Activated CD4-positive, alpha-beta T cell treated with anti-CD3 and anti-CD28 coated beads, Interleukin-2, amount 50 U/mL, for 1 hour (primary cell): ENCODE measurements around the gene GORASP2.
"Not testable (repeated sequence)": the region's sequence is repeated elsewhere in the genome, so short reads cannot be mapped to it uniquely, and the experiment has no call there.

Source experiments
- DNase-seq: peaks from one replicate; pipeline ENCODE4 v3.0.0-alpha.2; 2020

GORASP2 gene

GRCh38 chr2:170928824-170929685 is at the start of gene GORASP2:
Gene GORASP2, plus strand, starts transcription at chr2:170929253. Its CDS starts 88 bp downstream, at chr2:170929341.
- DNase-seq = peak; percentile 97

- DNase-seq = no peak
These were observed 47.2 kb upstream of the GORASP2 start for GRCh38 chr2:170881840-170882239.

- DNase-seq = no peak
These were observed 46.3 kb upstream of the GORASP2 start for GRCh38 chr2:170882758-170883157.

DNA sequence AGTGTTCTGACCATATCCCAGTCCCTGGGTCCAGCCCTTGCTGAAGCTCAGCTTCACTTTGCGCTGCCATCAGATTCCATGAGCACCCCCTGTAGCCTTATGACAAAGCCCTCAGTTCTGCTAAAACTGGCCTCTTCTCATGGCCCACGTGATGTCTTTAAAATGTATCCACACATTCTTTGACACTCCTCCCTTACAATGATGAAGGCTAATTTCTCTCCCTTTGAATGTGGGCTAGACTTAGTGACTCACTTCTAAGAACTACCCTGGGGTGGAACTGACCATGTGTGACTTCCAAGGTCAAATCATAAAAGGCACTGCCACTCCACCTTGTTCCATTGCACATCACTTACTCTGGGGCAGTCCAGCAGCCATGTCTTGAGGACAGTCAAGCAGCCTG is 45.4 kb upstream of the GORASP2 start:
- DNase-seq = no peak

DNA sequence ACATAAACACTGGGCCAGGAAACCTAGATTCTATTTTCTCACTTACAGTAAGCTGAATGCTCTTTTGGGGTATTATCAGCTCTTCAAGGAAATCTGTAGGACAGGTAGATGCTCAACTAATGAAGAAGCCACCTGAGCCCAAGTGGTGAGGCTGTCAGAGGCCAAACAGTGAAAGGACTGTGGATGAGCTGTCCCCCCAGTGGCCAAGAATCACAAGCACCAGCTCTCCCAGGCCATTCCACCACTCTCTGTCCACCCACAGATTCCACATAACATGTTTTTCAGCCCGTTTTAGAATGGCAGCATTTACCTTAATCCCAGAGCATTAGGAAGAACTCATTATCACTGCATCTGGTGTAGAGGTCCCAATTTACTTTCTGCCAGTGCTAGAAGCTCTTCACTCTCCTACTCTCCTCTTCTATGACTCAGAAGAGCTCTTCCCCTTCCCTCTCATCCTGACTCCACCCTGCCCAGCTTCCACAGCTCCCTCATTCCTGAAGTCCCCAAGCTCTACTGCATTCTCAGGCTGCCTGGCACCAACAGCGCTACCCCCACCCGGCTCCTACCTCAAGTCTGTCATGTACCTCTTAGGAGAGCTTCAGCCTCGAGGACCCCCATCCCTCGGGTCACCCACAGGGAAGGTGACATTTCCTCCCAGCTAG is 43.8 kb upstream of the GORASP2 start:
- no peak for DNase-seq

- DNase-seq = no peak
These were observed 42.7 kb upstream of the GORASP2 start for GRCh38 chr2:170886386-170886785.

- DNase-seq = no peak
These were observed 41.6 kb upstream of the GORASP2 start for GRCh38 chr2:170887496-170887895.

DNA sequence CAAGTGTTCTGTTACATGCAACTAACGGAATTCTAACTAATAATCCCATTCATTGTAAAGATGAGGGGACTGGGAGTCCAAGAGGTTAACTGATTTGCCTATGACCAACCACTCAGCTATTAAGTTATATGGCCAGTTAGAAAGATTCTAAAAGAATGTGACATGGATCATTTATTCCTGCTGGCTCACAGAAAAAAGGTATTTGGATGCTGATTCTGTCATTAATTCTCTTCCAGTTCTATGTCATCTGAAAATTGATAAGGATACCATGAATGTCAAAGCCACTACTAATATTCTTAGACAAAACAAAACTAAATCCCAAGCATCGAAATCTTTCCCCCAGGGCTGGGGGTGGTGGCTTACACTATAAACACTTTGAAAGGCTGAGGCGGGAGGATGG is 41.2 kb upstream of the GORASP2 start:
- no peak for DNase-seq

GRCh38 chr2:170891893-170892292 is 37.2 kb upstream of the GORASP2 start:
- no peak for DNase-seq

DNA sequence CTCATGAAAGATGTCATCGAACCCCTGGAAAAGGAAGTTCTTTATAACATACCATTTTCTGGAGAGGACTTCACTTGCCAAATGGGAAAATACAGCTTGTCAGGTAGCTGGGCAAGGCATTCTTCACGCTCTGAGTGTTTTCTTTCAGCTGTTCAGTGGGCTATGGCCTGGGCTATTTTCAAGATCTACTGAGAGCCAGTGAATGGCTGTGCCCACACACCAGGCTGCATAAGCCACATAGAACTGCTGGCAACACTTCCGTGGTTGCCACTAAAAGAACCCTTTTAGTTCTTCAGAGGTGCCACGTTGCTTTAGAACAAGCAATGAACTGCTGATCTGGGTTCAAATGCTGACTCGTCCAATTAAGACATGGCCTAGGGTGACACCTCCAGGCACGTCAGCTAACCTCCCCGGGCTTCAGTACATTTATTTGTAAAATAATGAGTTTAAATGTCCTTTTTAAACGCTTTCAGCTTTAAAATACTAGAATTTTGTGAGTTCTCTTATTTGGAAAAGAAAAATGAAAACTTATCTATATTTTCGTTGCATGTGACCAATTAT is 36.6 kb upstream of the GORASP2 start:
- DNase-seq = no peak

- DNase-seq = no peak
These were observed 33.9 kb upstream of the GORASP2 start for GRCh38 chr2:170895023-170895757.

GRCh38 chr2:170896622-170897021 is 32.4 kb upstream of the GORASP2 start:
- DNase-seq = no peak

- no peak for DNase-seq
These were observed 31.9 kb upstream of the GORASP2 start for GRCh38 chr2:170897108-170897507.

DNA sequence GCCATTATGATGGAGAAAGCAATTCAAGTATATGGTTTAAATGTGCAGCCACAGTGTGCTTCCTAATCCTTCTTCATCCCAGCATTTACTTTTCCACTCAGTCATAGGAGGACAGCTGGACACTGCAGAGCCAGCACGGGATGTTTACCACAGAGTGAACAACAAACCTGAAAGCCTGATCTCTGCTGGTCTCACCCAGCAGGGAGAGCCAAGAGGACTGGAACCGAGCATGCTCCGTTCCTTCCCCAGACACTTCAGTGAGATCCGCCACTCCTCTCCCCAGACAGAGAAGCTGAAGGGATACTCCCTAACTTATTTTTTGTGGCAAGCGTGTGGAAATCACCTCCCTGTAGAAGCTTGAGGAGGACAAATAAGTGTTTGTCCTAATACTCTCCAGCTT is 23.2 kb upstream of the GORASP2 start:
- DNase-seq = no peak

- DNase-seq = no peak
These were observed 17.7 kb upstream of the GORASP2 start for GRCh38 chr2:170911314-170911889.

GRCh38 chr2:170914994-170915666 is 13.9 kb upstream of the GORASP2 start:
- DNase-seq = not testable (repeated sequence)

DNA sequence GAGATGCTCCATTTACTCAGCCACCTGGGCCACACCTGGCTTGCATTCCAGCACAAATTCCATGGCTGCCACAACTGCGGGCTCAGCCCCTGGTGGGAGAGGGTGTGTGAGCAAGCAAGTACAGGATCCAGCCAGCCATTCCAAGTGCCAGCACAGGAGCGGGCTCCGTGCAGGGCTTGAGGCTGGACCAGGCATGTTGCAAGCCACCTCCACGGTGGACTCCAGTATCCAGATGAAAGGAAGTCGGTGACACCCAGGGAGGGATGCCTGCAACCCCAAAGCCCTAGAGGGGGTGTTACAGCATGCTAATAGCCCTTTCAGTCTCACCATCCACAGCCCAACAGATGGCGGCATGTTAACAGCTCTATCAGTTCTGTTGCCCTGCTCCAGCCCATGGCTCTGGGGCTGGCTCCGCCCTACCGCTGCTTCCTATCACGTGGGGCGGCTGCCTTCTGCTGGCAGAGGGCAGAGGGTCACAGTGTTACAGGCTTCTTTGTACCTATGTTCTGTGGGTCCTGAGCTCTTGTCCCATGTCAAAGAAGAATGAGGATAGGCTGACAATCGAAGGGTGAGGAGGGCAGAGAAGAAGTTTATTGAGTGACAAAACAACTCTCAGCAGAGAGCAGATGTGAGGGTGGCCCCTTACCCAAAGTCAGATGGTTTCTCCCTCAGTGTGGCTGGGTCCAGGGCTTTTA is 11.7 kb upstream of the GORASP2 start:
- DNase-seq = no peak

GRCh38 chr2:170917957-170918356 is 11.1 kb upstream of the GORASP2 start:
- DNase-seq = no peak

DNA sequence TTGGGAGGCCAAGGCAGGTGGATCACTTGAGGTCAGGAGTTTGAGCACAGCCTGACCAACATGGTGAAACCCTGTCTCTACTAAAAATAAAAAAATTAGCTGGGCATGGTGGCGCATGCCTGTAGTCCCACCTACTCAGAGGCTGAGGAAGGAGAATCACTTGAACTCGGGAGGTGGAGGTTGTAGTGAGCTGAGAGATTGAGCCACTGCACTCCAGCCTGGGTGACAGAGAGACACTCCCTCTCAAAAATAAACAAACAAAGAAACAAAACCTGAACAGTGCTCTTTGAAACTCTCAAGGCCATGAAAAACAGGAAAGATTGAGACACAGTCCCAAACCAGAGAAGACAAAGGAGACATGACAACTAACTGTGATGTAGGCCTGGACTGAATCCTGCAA is 7.2 kb upstream of the GORASP2 start:
- not testable (repeated sequence) for DNase-seq

DNA sequence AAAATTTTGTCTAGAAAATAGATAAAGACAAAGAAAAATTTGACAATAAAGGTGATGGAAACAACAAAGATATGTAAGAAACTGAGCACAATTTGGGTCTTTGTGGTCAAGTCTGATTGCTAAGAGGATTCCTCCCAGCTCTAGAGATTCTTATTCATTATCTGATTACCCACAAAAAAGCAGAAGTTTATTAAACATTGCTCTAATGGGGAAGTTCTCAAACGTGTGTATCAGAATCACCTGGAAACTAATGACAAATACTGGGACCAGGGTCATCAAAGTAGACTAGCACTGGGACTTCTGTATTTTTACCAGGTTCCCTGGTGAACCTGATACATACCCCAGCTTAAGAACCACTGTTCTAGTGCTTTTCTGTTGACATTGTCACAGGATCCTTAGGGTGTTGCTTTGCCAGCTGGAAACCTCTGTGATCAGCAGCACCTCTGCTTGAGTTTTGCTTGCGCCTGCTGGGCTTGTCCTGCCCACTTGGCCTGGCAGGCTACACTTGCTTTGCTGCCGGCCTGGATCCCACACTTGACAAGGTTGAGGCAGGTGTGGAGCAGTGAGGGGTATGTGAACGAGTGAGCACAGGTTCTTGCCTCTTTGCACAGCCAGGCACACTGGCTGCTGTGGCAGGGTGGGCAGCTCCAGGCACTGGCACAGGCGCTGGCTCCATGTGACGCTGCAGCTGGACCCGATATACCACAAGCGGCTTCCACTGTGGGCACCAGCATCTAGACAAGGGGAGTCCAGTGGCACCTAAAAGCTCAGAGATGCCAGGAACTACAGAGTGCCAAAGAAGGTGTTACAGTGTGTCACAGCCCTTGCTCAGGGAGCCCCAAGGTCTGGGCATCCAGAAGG is 6.2 kb upstream of the GORASP2 start:
- no peak for DNase-seq

- no peak for DNase-seq
These were observed 5.3 kb upstream of the GORASP2 start for GRCh38 chr2:170923799-170924198.
